ENCODE data around the gene FOXR1.

- TF ChIP-seq POLR2A (IDR thresholded peaks at IDR 0.05; ENCODE audit: extremely low read depth, insufficient read length): no peak
- no peak for TF ChIP-seq MYC (IDR thresholded peaks at IDR 0.05; ENCODE audit: low read depth, low read length)
Observed at GRCh38 chr11:119019996-119020395, 48.4 kb downstream of the FOXR1 start.
